SIG-M5 (cell line): ENCODE data around the gene THY1.
"Not testable (repeated sequence)": the region's sequence is repeated elsewhere in the genome, so short reads cannot be mapped to it uniquely, and the experiment has no call there.

ENCODE experiments used
- DNase-seq: peaks from one replicate; lab custom pipeline; 2025; lab: John Stamatoyannopoulos, UW

Gene THY1

GRCh38 chr11:119422809-119423508 is at the start of gene THY1:
Gene THY1, minus strand, starts transcription at chr11:119423172. Its CDS starts 2,267 bp downstream, at chr11:119420905.
- DNase-seq, result no peak

- no peak for DNase-seq
Observed at GRCh38 chr11:119472186-119472855, 49.3 kb upstream of the THY1 start.

- DNase-seq, result no peak
Observed at GRCh38 chr11:119471329-119471728, 48.4 kb upstream of the THY1 start.

GRCh38 chr11:119470317-119471291 is 47.6 kb upstream of the THY1 start:
- DNase-seq, result no peak

GRCh38 chr11:119469506-119469905 is 46.5 kb upstream of the THY1 start:
- no peak for DNase-seq

- DNase-seq, result no peak
Observed at GRCh38 chr11:119468511-119468910, 45.5 kb upstream of the THY1 start.

GRCh38 chr11:119461229-119461963 is 38.4 kb upstream of the THY1 start:
- no peak for DNase-seq

- no peak for DNase-seq
Observed at GRCh38 chr11:119460582-119460981, 37.6 kb upstream of the THY1 start.

GRCh38 chr11:119460097-119460496 is 37.1 kb upstream of the THY1 start:
- DNase-seq, result no peak

- no peak for DNase-seq
Observed at GRCh38 chr11:119459293-119459976, 36.5 kb upstream of the THY1 start.

- not testable (repeated sequence) for DNase-seq
Observed at GRCh38 chr11:119455708-119456107, 32.7 kb upstream of the THY1 start.

GRCh38 chr11:119455241-119455640 is 32.3 kb upstream of the THY1 start:
- not testable (repeated sequence) for DNase-seq

GRCh38 chr11:119453881-119454280 is 30.9 kb upstream of the THY1 start:
- no peak for DNase-seq

GRCh38 chr11:119450590-119451326 is 27.8 kb upstream of the THY1 start:
- DNase-seq, result no peak

GRCh38 chr11:119449498-119449897 is 26.5 kb upstream of the THY1 start:
- no peak for DNase-seq

GRCh38 chr11:119448380-119448779 is 25.4 kb upstream of the THY1 start:
- DNase-seq, result no peak

GRCh38 chr11:119447664-119448242 is 24.8 kb upstream of the THY1 start:
- no peak for DNase-seq

GRCh38 chr11:119446871-119447663 is 24.1 kb upstream of the THY1 start:
- DNase-seq, result no peak

GRCh38 chr11:119446434-119446833 is 23.5 kb upstream of the THY1 start:
- no peak for DNase-seq
